ENCODE measurements around the gene ACSM2B.
"Not testable (repeated sequence)": the region's sequence is repeated elsewhere in the genome, so short reads cannot be mapped to it uniquely, and the experiment has no call there.

The ACSM2B gene, protein sequence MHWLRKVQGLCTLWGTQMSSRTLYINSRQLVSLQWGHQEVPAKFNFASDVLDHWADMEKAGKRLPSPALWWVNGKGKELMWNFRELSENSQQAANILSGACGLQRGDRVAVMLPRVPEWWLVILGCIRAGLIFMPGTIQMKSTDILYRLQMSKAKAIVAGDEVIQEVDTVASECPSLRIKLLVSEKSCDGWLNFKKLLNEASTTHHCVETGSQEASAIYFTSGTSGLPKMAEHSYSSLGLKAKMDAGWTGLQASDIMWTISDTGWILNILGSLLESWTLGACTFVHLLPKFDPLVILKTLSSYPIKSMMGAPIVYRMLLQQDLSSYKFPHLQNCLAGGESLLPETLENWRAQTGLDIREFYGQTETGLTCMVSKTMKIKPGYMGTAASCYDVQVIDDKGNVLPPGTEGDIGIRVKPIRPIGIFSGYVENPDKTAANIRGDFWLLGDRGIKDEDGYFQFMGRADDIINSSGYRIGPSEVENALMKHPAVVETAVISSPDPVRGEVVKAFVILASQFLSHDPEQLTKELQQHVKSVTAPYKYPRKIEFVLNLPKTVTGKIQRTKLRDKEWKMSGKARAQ

DNA sequence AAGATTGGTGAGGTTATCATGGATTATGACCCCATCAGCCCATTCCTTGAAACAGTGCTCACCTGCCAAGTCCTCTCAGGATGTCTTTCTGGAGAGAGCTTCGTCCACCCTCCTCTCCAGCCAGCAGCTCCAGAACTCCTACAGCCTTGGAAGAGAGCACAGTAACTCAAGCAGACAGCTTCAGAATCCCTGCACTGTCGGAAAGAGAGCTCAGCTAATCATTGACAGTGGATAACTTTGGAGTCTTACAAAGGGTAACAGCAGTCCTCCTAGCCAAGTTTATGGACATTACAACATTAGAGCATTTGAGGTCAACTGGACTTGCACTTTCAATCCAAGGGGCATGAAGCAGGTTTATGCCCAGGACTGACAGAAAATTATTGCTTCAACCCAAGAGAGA, at the start of gene ACSM2B:
Gene ACSM2B (minus strand): TSS at position 223 of the 400 bp plus-strand sequence. CDS start 11,522 bp downstream, outside the sequence.
- DNase-seq (ENCODE audit: extremely low spot score); POLR2A ChIA-PET; CTCF ChIA-PET: not testable (repeated sequence)

DNA sequence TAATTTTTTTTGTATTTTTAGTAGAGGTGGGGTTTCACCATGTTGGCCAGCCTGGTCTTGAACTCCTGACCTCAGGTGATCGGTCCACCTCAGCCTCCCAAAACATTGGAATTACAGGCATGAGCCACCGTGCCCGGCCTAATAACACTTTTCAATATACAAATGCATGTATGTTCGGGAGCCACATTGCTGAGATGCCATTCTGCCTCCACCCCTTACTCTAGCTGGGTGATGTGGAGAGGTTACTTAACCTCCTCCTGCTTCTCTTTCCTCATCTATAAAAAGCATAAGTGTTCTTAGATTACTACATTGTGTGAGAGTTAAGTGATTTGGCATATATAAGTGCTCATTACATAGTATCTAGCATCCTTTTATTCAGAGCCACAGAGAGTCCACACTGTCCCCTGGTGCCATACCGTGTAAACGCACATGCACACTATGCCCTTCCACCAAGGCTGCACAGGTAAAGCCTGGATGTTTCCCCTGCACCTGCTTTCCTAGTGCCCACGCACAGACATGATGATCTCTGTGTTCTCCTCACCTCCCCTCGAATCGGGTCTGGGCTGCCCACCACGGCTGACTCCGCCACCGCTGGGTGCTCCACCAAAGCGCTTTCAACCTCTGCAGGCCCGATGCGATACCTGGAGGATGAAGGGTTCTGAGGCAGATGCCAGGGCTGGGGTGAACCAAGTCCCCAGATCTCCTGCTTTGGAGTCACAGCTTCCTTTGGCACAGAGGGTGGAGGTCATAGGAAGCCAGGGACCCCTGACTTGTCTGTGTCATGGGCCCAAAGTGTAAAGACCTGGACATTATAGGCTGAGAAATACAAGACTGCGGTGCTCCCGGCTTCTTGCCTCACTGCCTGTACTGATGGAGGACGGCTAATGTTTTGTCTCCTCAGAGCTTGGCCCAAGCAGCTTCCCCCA, 49.0 kb upstream of the ACSM2B start:
- ChIA-PET CTCF (no interaction called here), POLR2A (no interaction called here)
- TF ChIP-seq SUZ12 (IDR thresholded peaks at IDR 0.05) (no peak), ZNF384 (IDR thresholded peaks at IDR 0.05) (no peak), SP1 (IDR thresholded peaks at IDR 0.05) (no peak), CTBP1 (IDR thresholded peaks at IDR 0.05; ENCODE audit: borderline replicate concordance) (no peak), BHLHE40 (IDR thresholded peaks at IDR 0.05; ENCODE audit: borderline replicate concordance) (no peak)
- DNase-seq (ENCODE audit: extremely low spot score): no peak

DNA sequence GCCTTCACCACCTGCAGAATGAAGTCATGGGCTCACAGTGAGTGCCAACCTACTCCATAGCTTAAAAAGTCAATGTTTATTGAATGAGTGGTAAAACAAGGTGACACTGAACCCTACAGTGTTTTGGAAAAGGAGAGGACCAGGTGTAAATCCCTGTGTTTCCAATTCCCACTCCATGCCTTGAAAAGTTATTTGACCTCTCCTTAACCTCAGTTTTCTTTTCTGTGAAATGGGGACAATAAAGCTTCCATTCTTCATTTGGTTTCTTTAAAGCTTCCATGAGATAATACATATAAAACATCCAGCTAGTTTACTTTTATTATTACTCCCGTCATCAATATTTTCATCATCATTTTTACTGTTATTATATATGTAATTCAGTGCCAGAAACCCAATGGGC, 48.0 kb upstream of the ACSM2B start:
- POLR2A ChIA-PET: no interaction called here
- TF ChIP-seq TARDBP (IDR thresholded peaks at IDR 0.05) (no peak), NFRKB (IDR thresholded peaks at IDR 0.05) (no peak), FOXM1 (IDR thresholded peaks at IDR 0.05; ENCODE audit: borderline replicate concordance) (no peak), ARNT (IDR thresholded peaks at IDR 0.05) (no peak), FOXA1 (IDR thresholded peaks at IDR 0.05) (no peak), HDGF (IDR thresholded peaks at IDR 0.05; ENCODE audit: borderline replicate concordance) (no peak), SP1 (IDR thresholded peaks at IDR 0.05) (no peak), L3MBTL2 (conservative IDR thresholded peaks at IDR 0.05) (no peak), BHLHE40 (IDR thresholded peaks at IDR 0.05; ENCODE audit: borderline replicate concordance) (no peak), ELF4 (IDR thresholded peaks at IDR 0.05) (no peak), LEF1 (IDR thresholded peaks at IDR 0.05; ENCODE audit: borderline replicate concordance) (no peak), FOXK2 (IDR thresholded peaks at IDR 0.05) (no peak), ZNF384 (IDR thresholded peaks at IDR 0.05) (no peak), CTBP1 (IDR thresholded peaks at IDR 0.05; ENCODE audit: borderline replicate concordance) (no peak), SUZ12 (IDR thresholded peaks at IDR 0.05) (no peak)
- TF ChIP-seq, protein P1, sequence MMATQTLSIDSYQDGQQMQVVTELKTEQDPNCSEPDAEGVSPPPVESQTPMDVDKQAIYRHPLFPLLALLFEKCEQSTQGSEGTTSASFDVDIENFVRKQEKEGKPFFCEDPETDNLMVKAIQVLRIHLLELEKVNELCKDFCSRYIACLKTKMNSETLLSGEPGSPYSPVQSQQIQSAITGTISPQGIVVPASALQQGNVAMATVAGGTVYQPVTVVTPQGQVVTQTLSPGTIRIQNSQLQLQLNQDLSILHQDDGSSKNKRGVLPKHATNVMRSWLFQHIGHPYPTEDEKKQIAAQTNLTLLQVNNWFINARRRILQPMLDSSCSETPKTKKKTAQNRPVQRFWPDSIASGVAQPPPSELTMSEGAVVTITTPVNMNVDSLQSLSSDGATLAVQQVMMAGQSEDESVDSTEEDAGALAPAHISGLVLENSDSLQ (IDR thresholded peaks at IDR 0.05): no peak
- CTCF ChIA-PET: no interaction called here
- DNase-seq (ENCODE audit: extremely low spot score): no peak

DNA sequence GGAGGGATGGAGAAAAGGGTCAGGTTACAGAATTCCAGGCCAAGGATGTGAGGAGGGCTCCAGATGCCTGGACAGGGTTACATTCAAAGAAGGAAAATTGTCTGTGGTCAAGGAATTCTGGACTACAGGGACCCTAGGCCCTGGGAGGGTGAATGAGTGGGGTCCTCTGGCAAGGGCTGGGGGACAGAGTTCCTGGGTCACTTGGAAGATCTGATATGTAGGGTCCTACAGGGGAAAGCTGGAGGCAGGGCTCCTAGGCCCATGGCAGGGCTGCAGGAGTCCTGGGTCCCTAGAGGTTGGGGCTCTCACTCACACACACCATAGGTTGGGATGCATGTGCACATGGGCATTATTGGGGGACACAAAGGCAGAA, 46.3 kb upstream of the ACSM2B start:
- CTCF ChIA-PET: no interaction called here
- DNase-seq (ENCODE audit: extremely low spot score): no peak
- TF ChIP-seq CTBP1 (IDR thresholded peaks at IDR 0.05; ENCODE audit: borderline replicate concordance): no peak
- POLR2A ChIA-PET: no interaction called here

DNA sequence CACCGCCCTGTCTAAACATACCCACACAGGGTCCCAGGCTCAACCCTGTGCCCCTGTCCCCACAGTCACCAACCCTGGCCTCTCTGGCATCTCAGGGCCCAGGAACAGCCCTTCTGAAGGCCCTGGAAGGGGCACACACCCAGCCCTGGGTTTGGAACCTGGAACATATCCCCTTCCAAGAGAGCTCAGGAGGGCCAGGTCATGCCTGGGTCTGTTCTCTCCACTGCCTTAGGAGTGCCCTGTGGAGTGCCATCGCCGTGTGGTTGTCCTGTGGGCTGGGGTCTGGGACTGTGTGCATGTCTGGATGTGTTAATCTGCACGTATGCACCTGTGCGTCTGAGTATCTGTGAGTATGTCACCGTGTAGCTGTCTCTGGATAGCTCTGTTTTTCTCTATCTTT, 45.2 kb upstream of the ACSM2B start:
- ChIA-PET CTCF (no interaction called here), POLR2A (no interaction called here)
- DNase-seq (ENCODE audit: extremely low spot score): no peak
- no peak for TF ChIP-seq LEF1 (IDR thresholded peaks at IDR 0.05; ENCODE audit: borderline replicate concordance)
- no peak for TF ChIP-seq ARNT (IDR thresholded peaks at IDR 0.05)
- no peak for TF ChIP-seq L3MBTL2 (conservative IDR thresholded peaks at IDR 0.05)
- TF ChIP-seq ELF4 (IDR thresholded peaks at IDR 0.05): no peak
- no peak for TF ChIP-seq ZNF384 (IDR thresholded peaks at IDR 0.05)

DNA sequence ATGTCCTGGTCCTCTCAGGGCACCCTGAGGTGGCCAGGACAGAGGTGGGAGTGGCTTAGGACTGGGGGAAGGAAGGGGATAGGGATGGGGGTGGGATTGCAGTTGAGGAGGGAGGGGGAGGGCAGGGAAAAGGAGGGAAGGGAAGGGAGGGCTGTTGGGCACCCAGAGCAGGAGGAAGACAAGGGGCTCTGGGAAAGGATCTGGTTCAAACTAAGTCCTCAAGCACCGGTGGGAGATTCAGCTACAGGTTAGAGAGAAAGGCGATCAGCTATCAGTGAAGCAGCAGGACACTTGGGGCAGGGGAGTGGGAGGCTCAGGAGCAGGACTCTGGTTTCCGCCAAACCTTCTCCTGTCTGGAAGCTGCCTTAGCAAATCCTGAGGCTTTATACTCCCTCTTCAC, 44.6 kb upstream of the ACSM2B start:
- ChIA-PET POLR2A (no interaction called here), CTCF (no interaction called here)
- TF ChIP-seq FOXA1 (IDR thresholded peaks at IDR 0.05) (no peak), CTBP1 (IDR thresholded peaks at IDR 0.05; ENCODE audit: borderline replicate concordance) (no peak), L3MBTL2 (conservative IDR thresholded peaks at IDR 0.05) (no peak), SUZ12 (IDR thresholded peaks at IDR 0.05) (no peak), FOXM1 (IDR thresholded peaks at IDR 0.05; ENCODE audit: borderline replicate concordance) (no peak), FOXK2 (IDR thresholded peaks at IDR 0.05) (no peak), BHLHE40 (IDR thresholded peaks at IDR 0.05; ENCODE audit: borderline replicate concordance) (no peak), ZNF384 (IDR thresholded peaks at IDR 0.05) (no peak), LEF1 (IDR thresholded peaks at IDR 0.05; ENCODE audit: borderline replicate concordance) (no peak), TARDBP (IDR thresholded peaks at IDR 0.05) (no peak), ELF4 (IDR thresholded peaks at IDR 0.05) (no peak), NFRKB (IDR thresholded peaks at IDR 0.05) (no peak), HDGF (IDR thresholded peaks at IDR 0.05; ENCODE audit: borderline replicate concordance) (no peak), SP1 (IDR thresholded peaks at IDR 0.05) (no peak), ARNT (IDR thresholded peaks at IDR 0.05) (no peak)
- TF ChIP-seq, protein P1 (IDR thresholded peaks at IDR 0.05): no peak
- no peak for DNase-seq (ENCODE audit: extremely low spot score)

DNA sequence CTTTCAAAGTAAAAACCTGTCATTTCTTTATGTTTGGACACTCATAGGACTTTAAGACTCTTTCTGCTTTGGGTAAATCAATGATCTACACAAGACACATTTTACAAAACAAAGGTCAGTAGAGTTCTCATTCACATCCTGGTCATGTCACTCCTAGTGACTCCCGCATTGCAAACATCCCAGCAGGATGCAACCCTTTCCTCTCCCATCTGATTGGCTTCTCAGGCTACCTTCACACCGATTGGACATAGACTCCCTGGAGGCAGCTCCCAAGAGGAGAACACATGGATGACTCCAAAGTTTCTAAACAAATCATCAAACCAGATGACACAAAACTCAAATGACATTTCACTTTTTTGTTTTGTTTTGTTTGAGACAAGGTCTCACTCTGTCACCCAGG, 43.8 kb upstream of the ACSM2B start:
- DNase-seq (ENCODE audit: extremely low spot score): no peak
- ChIA-PET CTCF (no interaction called here), POLR2A (no interaction called here)
- TF ChIP-seq ELF4 (IDR thresholded peaks at IDR 0.05): no peak
- no peak for TF ChIP-seq ARNT (IDR thresholded peaks at IDR 0.05)
- no peak for TF ChIP-seq CTBP1 (IDR thresholded peaks at IDR 0.05; ENCODE audit: borderline replicate concordance)
- TF ChIP-seq ZNF384 (IDR thresholded peaks at IDR 0.05): no peak
- no peak for TF ChIP-seq LEF1 (IDR thresholded peaks at IDR 0.05; ENCODE audit: borderline replicate concordance)
- no peak for TF ChIP-seq FOXA1 (IDR thresholded peaks at IDR 0.05)
- TF ChIP-seq FOXK2 (IDR thresholded peaks at IDR 0.05): no peak
- no peak for TF ChIP-seq FOXM1 (IDR thresholded peaks at IDR 0.05; ENCODE audit: borderline replicate concordance)
- TF ChIP-seq, protein P1 (IDR thresholded peaks at IDR 0.05): no peak
- no peak for TF ChIP-seq HDGF (IDR thresholded peaks at IDR 0.05; ENCODE audit: borderline replicate concordance)
- no peak for TF ChIP-seq NFRKB (IDR thresholded peaks at IDR 0.05)
- TF ChIP-seq SUZ12 (IDR thresholded peaks at IDR 0.05): no peak
